Raji (cell line): ENCODE data around the gene PRKAR1A.

Experiments
- POLR2A ChIP-seq: IDR thresholded peaks from 2 replicates; pipeline ENCODE4 v1.6.1; 2011; ENCODE audit warnings: low read depth, low read length, control low read depth; ENCODE audit not compliant: insufficient read depth

Gene PRKAR1A

GRCh38 chr17:68501074-68501473 is 11.2 kb upstream of the PRKAR1A start:
- no peak for TF ChIP-seq POLR2A

- TF ChIP-seq POLR2A, result no peak
These were observed 6.3 kb upstream of the PRKAR1A start for GRCh38 chr17:68505951-68506350.

GRCh38 chr17:68507576-68507975 is 4.7 kb upstream of the PRKAR1A start:
- TF ChIP-seq POLR2A, result no peak

DNA sequence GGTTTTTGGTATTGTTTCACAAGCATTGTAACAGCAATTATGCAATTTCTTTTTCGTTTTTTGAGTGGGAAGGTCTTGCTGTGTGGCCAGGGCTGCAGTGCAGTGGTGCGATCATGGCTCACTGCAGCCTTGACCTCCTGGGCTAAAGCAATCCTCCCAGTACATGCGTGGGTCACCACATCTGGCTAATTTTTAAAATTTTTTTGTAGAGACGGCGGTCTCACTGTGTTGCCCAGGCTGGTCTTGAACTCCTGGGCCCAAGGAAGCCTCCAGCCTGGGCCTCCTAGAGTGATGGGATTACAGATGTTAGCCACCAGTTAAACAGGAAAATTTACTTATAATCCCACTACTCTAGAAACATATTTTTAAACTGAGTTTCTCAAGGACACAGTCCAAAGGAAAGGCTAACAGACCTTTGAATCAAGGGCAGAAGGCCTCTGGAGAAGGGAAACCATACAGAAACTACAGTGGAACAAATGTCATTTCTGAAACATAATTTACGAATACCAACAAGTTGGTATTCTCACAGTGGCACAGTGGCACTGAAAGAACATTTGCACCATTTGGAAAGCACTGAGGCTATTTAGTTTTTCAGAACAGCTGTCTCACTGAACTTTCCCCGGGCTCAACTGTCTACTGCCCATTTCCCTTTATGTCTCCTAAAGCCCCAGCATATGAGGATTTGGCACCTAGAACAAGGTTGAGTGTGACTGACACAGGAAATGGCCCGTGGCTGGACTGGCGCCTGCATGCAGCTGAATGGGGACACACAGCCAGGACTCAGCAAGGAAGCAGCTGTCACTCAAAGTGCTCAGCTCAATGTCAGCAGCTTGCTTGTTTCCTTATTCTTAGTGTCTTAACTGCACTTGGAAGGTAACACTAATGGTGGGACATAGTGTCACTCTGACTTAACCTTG is 2.8 kb upstream of the PRKAR1A start:
- no peak for TF ChIP-seq POLR2A

- no peak for TF ChIP-seq POLR2A
These were observed 968 bp upstream of the PRKAR1A start for GRCh38 chr17:68511254-68511670.

DNA sequence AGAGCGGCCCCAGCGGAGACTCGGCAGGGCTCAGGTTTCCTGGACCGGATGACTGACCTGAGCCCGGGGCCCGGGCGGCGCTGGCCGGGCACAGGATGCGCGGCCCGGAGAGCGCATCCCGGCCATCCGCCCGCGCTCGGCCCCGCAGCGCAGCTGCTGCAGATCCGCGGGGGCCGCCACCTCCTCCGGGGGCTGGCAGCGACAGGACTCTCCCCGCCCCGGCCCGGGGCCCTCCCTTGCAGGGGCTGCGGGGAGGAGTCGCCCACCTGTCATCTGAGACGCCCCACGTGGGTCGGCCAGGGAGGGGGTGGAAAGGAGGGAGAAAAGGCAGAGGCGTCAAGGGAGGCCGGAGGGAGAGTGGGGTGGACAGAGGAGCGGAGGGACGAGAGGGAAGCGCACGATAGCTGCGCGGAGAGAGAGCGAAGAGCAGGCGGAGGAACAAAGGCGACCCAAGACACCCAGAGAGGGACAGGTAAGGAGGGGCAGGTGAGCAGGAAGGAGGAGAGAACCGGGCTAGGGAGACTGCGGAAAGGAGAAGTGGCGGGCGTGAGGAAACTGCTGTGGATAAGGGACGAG is 471 bp upstream of the PRKAR1A start:
- TF ChIP-seq POLR2A, result no peak

DNA sequence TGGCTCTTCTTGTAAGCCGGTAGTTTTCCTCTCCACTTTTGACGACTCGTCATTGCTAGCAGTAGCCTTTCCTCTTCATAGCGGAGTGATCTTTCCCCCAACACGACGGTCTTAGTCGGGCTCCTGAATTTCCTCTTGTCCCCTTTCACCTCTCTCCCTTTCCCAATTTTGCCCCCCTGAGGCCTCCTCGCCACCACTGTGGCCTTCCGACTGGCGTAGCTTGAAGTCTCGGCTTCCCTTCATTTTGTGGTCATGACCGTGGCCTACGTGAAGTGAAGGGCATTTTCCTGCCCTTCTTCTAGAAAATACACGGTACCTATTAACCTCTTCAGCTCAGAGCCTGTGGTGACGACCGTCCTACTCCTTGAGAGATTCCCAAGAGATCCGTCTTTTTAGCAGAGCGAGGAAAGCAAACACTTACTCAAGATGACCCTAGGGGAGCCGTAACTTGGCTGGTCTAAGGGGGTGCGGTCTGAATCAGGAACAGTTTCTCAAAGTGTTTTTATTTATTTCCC is 787 bp downstream of the PRKAR1A start:
- no peak for TF ChIP-seq POLR2A

- no peak for TF ChIP-seq POLR2A
These were observed 1.7 kb downstream of the PRKAR1A start for GRCh38 chr17:68513932-68514331.

DNA sequence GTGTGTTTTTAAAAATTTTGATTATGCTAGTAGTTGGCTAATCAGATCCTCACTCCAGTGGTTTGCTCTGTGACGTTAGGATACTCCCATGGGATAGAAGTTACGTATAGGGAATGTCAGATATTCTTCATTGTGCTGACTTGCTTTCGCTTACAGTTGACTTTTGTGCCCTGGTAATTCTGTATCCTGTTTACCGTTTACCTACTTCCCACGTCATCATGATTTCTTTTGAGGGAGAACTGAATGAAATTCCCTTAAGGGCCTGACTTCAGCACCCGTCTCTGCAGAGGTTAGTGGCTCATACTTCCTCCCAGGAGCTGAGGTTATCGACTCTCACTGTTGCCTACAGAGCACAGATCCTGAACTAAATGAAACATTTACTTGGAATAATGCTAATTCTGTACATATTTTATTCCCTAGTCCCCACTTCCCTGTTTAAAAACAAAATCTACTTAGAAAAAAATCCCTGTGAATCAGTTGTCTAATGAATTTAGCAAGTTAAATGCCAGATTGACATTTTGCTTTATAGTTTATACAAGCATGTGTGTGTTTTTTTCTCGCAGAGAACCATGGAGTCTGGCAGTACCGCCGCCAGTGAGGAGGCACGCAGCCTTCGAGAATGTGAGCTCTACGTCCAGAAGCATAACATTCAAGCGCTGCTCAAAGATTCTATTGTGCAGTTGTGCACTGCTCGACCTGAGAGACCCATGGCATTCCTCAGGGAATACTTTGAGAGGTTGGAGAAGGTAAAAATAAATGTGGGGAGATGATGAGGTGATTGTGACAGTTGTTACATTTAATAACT is 2.8 kb downstream of the PRKAR1A start:
- no peak for TF ChIP-seq POLR2A

DNA sequence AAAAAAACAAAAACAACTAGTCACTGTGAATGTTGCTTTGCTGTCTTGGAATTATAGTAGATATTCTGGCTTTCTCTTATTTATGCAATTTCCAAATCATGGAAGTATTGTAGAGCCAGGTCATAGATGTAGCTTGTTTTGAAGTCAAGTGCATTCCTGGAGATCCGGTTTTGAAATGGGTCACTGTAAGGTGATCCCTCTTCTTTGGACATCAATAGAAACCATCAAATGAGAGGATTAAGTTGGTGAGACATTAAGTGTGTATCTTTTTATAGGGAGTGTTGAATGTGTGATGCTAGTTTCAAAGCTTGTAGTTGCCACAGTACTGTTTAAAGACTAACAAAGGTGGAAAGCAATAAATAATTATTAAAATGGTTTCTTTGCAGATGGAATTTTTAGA is 4.5 kb downstream of the PRKAR1A start:
- no peak for TF ChIP-seq POLR2A

GRCh38 chr17:68518063-68518815 is 6.0 kb downstream of the PRKAR1A start:
- TF ChIP-seq POLR2A, result no peak

- no peak for TF ChIP-seq POLR2A
These were observed 7.7 kb downstream of the PRKAR1A start for GRCh38 chr17:68519911-68520310.

GRCh38 chr17:68522266-68522665 is 10.0 kb downstream of the PRKAR1A start:
- TF ChIP-seq POLR2A, result no peak

DNA sequence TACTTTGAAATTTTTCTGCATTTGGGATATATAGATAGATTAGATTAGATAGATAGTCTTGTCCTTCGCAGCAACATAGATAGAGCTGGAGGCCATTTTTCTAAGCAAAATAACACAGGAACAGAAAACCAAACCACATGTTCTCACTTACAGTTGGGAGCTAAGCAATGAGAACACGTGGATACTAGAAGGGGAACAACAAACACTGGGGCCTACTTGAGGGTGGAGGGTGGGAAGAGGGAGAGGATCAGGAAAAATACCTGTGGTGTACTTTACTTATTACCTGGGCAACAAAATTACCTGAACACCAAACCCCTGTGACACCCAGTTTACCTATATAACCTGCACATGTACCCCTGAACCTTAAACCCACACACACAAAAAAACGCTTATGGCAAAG is 14.3 kb downstream of the PRKAR1A start:
- no peak for TF ChIP-seq POLR2A

DNA sequence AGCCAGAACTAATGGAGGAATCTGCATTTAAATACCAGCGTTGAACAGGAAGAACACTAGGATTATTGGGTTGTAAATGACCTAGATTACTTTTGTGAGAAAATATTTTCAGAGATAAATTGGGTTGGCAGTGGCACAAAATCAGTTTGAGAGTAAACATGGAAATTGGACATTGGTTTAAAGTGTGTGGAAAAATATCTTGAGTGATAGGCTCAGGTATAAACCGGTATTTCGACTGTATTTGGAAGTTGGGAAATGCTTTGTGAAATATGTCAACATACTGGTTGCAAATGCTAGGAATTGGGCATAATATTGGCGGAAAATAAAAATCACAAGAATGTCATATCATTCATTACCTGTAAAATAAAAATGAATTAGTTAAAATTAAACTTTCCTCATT is 15.1 kb downstream of the PRKAR1A start:
- TF ChIP-seq POLR2A, result no peak
